NB4 (cell line): ENCODE results near the gene SLC35G1.
A peak's percentile ranks its signal among the peaks of the same experiment; 100 is the strongest.

Experiments used
- DNase-seq: peaks from one replicate; pipeline ENCODE4 v3.0.0; 2010; ENCODE audit warnings: low read depth
- H3K4me3 ChIP-seq: one replicate; pipeline ENCODE4 v1.5.1; 2011; ENCODE audit warnings: mild to moderate bottlenecking, low read depth, low read length, moderate library complexity
- CTCF ChIP-seq: IDR thresholded peaks from one replicate; pipeline ENCODE4 v1.5.1; 2012; ENCODE audit warnings: low read depth, low read length
- MYC ChIP-seq: IDR thresholded peaks from 2 replicates; pipeline ENCODE4 v1.6.1; 2011; ENCODE audit warnings: low read depth, low read length
- POLR2A ChIP-seq: IDR thresholded peaks from 2 replicates; pipeline ENCODE4 v1.6.1; 2011; ENCODE audit warnings: mild to moderate bottlenecking; ENCODE audit not compliant: insufficient read length; ENCODE audit errors: extremely low read depth
- TF ChIP-seq, protein P1 (sequence below): IDR thresholded peaks from 2 replicates; pipeline ENCODE4 v1.6.1; 2011; ENCODE audit warnings: low read depth, low read length

SLC35G1 gene

DNA sequence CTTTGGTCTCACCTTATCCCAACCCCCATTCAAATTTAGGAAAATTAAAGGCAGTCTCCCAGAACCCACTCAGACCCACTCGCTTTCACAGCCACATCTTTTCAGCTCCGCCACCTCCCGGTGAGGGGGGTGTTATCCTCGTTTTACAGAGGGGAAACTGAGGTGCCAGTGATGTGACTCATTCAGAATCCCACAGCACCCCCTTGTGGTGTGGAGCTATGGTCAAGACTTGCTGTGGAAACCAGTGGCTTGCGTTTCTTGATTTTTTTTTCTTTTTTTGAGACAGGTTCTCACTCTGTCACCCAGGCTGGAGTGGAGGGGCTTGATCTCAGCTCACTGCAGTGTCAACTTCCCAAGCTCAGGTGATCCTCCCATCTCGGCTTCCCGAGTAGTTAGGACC lies 27.6 kb downstream of the SLC35G1 start:
- TF ChIP-seq POLR2A (no peak), CTCF (peak; percentile 57), MYC (no peak)
- no peak overlapping the region for H3K4me3 ChIP-seq
- DNase-seq: peak; percentile 25

GRCh38 chr10:93926613-93927012 lies 32.8 kb downstream of the SLC35G1 start:
- no peak for DNase-seq
- no peak overlapping the region for H3K4me3 ChIP-seq
- no peak for TF ChIP-seq POLR2A
- TF ChIP-seq, protein P1, sequence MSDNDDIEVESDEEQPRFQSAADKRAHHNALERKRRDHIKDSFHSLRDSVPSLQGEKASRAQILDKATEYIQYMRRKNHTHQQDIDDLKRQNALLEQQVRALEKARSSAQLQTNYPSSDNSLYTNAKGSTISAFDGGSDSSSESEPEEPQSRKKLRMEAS: no peak

GRCh38 chr10:93938140-93938539 lies 44.4 kb downstream of the SLC35G1 start:
- TF ChIP-seq CTCF (no peak), POLR2A (no peak), MYC (no peak)
- TF ChIP-seq, protein P1: no peak
- no peak for DNase-seq
- no peak overlapping the region for H3K4me3 ChIP-seq

DNA sequence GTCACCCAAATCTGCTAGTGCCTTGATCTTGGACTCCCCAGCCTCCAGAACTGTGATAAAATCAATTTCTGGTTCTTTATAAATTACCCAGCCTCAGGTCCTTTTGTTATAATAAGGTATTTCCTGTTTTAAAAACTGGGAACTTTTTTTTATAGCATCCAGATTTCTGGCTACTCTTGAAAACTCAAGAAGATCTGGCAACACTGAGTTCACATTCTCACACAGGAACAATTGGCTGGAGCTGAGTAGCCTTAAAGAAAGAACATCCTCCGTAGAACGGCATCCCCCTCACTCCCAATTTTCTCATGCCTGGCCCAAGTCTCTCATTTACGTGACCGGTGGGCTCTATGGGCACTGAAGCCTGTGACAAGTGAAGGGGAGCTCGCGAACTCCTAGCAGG lies 47.1 kb downstream of the SLC35G1 start:
- TF ChIP-seq MYC (no peak), POLR2A (no peak), CTCF (no peak)
- TF ChIP-seq, protein P1: no peak
- DNase-seq: no peak
- no peak overlapping the region for H3K4me3 ChIP-seq

GRCh38 chr10:93941606-93942005 lies 47.8 kb downstream of the SLC35G1 start:
- no peak for DNase-seq
- TF ChIP-seq MYC: no peak
- TF ChIP-seq, protein P1: no peak
- no peak for TF ChIP-seq POLR2A
- no peak for TF ChIP-seq CTCF
- no peak overlapping the region for H3K4me3 ChIP-seq

GRCh38 chr10:93945819-93946218 lies 52.0 kb downstream of the SLC35G1 start:
- no peak for TF ChIP-seq POLR2A
- TF ChIP-seq, protein P1: no peak
- TF ChIP-seq MYC: no peak
- no peak for TF ChIP-seq CTCF
- no peak overlapping the region for H3K4me3 ChIP-seq
- DNase-seq: no peak
